ENCODE measurements around the gene TFAP2B.

The TFAP2B gene

GRCh38 chr6:50791900-50792508, 26.7 kb upstream of the TFAP2B start:
- H3K14ac ChIP-seq (ENCODE audit: low read length in 2 of 2): no peak overlapping the region
- H3K18ac ChIP-seq (ENCODE audit: low read depth in 1 of 2, low read length in 2 of 2): no peak overlapping the region
- H2BK12ac ChIP-seq (ENCODE audit: low read length in 2 of 2): no peak overlapping the region
- WGBS: 22% methylated on average over 1 of the region's 3 CpGs
- H3K4me2 ChIP-seq (ENCODE audit: low read length, poor library complexity, severe bottlenecking): no peak overlapping the region
- no peaks in the 10 kb centered on the region for H3K4me1 ChIP-seq (ENCODE audit: control insufficient read depth, insufficient read depth, low read depth, low read length)
- no peak overlapping the region for H3K4ac ChIP-seq (ENCODE audit: low read depth in 1 of 2, low read length in 2 of 2)
- H3K9me3 ChIP-seq (ENCODE audit: control insufficient read depth, low read length): no peaks in the 10 kb centered on the region
- no peak overlapping the region for H2AK5ac ChIP-seq (ENCODE audit: low read length, severe bottlenecking)
- no peak overlapping the region for H4K8ac ChIP-seq (ENCODE audit: low read length)
- H2BK15ac ChIP-seq (ENCODE audit: low read depth, poor library complexity, severe bottlenecking): no peak overlapping the region
- no peak overlapping the region for H2BK120ac ChIP-seq (ENCODE audit: low read depth, low read length)
- H2AFZ ChIP-seq (ENCODE audit: low read depth, low read length): no peak overlapping the region
- H3K27me3 ChIP-seq (ENCODE audit: control insufficient read depth in 1 of 2, insufficient read depth in 1 of 2, low read length in 2 of 2): peaks cover 4% of the 10 kb centered on the region in 2 experiments
- H3K27ac ChIP-seq (ENCODE audit: low read length, poor library complexity, severe bottlenecking): no peak overlapping the region
- H3K4me3 ChIP-seq (ENCODE audit: insufficient read depth in 1 of 2, low read depth in 1 of 2, low read length in 2 of 2): no peak overlapping the region
- H3K79me1 ChIP-seq (replicated peaks; ENCODE audit: low read length, poor library complexity, severe bottlenecking): no peaks in the 10 kb centered on the region
- H2BK5ac ChIP-seq (ENCODE audit: low read depth, low read length, poor library complexity, severe bottlenecking): no peak overlapping the region
- H3K36me3 ChIP-seq (ENCODE audit: control insufficient read depth in 1 of 2, insufficient read depth in 2 of 2, low read depth in 1 of 2, low read length in 2 of 2): no peaks in the 10 kb centered on the region
- no peak overlapping the region for H3K23ac ChIP-seq (ENCODE audit: low read length in 2 of 2)
- H4K91ac ChIP-seq (ENCODE audit: low read length): no peak overlapping the region
- no peak overlapping the region for H3K9ac ChIP-seq (ENCODE audit: low read length)
- peak; percentile 24 for DNase-seq

GRCh38 chr6:50792771-50793170, 25.9 kb upstream of the TFAP2B start:
- H3K9me3 ChIP-seq (ENCODE audit: control insufficient read depth, low read length): no peaks in the 10 kb centered on the region
- no peak overlapping the region for H2BK5ac ChIP-seq (ENCODE audit: low read depth, low read length, poor library complexity, severe bottlenecking)
- H3K4me2 ChIP-seq (ENCODE audit: low read length, poor library complexity, severe bottlenecking): no peak overlapping the region
- no peaks in the 10 kb centered on the region for H3K4me1 ChIP-seq (ENCODE audit: control insufficient read depth, insufficient read depth, low read depth, low read length)
- H2BK15ac ChIP-seq (ENCODE audit: low read depth, poor library complexity, severe bottlenecking): no peak overlapping the region
- H3K23ac ChIP-seq (ENCODE audit: low read length in 2 of 2): no peak overlapping the region
- no peak overlapping the region for H3K9ac ChIP-seq (ENCODE audit: low read length)
- WGBS: no CpG with 5 or more reads among the region's 1 CpG
- no peak overlapping the region for H3K4me3 ChIP-seq (ENCODE audit: insufficient read depth in 1 of 2, low read depth in 1 of 2, low read length in 2 of 2)
- H4K8ac ChIP-seq (ENCODE audit: low read length): no peak overlapping the region
- H3K14ac ChIP-seq (ENCODE audit: low read length in 2 of 2): no peak overlapping the region
- H3K36me3 ChIP-seq (ENCODE audit: control insufficient read depth in 1 of 2, insufficient read depth in 2 of 2, low read depth in 1 of 2, low read length in 2 of 2): no peaks in the 10 kb centered on the region
- H3K27ac ChIP-seq (ENCODE audit: low read length, poor library complexity, severe bottlenecking): no peak overlapping the region
- DNase-seq: no peak
- no peak overlapping the region for H2BK12ac ChIP-seq (ENCODE audit: low read length in 2 of 2)
- H3K18ac ChIP-seq (ENCODE audit: low read depth in 1 of 2, low read length in 2 of 2): no peak overlapping the region
- peaks cover 4% of the 10 kb centered on the region in 2 experiments for H3K27me3 ChIP-seq (ENCODE audit: control insufficient read depth in 1 of 2, insufficient read depth in 1 of 2, low read length in 2 of 2)
- no peak overlapping the region for H3K4ac ChIP-seq (ENCODE audit: low read depth in 1 of 2, low read length in 2 of 2)
- H3K79me1 ChIP-seq (replicated peaks; ENCODE audit: low read length, poor library complexity, severe bottlenecking): no peaks in the 10 kb centered on the region
- no peak overlapping the region for H2AFZ ChIP-seq (ENCODE audit: low read depth, low read length)
- H2BK120ac ChIP-seq (ENCODE audit: low read depth, low read length): no peak overlapping the region
- no peak overlapping the region for H2AK5ac ChIP-seq (ENCODE audit: low read length, severe bottlenecking)
- no peak overlapping the region for H4K91ac ChIP-seq (ENCODE audit: low read length)

GRCh38 chr6:50795574-50795973, 23.1 kb upstream of the TFAP2B start:
- Histone ChIP-seq H3K79me1 (replicated peaks; ENCODE audit: low read length, poor library complexity, severe bottlenecking) (no peaks in the 10 kb centered on the region), H4K8ac (ENCODE audit: low read length) (no peak overlapping the region), H4K91ac (ENCODE audit: low read length) (no peak overlapping the region), H3K4me3 (ENCODE audit: insufficient read depth in 1 of 2, low read depth in 1 of 2, low read length in 2 of 2) (no peak overlapping the region), H2AK5ac (ENCODE audit: low read length, severe bottlenecking) (no peak overlapping the region), H3K18ac (ENCODE audit: low read depth in 1 of 2, low read length in 2 of 2) (no peak overlapping the region), H3K14ac (ENCODE audit: low read length in 2 of 2) (no peak overlapping the region), H2BK120ac (ENCODE audit: low read depth, low read length) (no peak overlapping the region), H3K9me3 (ENCODE audit: control insufficient read depth, low read length) (no peaks in the 10 kb centered on the region), H2BK5ac (ENCODE audit: low read depth, low read length, poor library complexity, severe bottlenecking) (no peak overlapping the region), H3K27me3 (ENCODE audit: control insufficient read depth in 1 of 2, insufficient read depth in 1 of 2, low read length in 2 of 2) (peaks cover 0 to 4% of the 10 kb centered on the region in 2 experiments), H2AFZ (ENCODE audit: low read depth, low read length) (no peak overlapping the region), H3K4me2 (ENCODE audit: low read length, poor library complexity, severe bottlenecking) (no peak overlapping the region), H3K36me3 (ENCODE audit: control insufficient read depth in 1 of 2, insufficient read depth in 2 of 2, low read depth in 1 of 2, low read length in 2 of 2) (no peaks in the 10 kb centered on the region), H3K23ac (ENCODE audit: low read length in 2 of 2) (no peak overlapping the region), H3K4ac (ENCODE audit: low read depth in 1 of 2, low read length in 2 of 2) (no peak overlapping the region), H2BK12ac (ENCODE audit: low read length in 2 of 2) (no peak overlapping the region), H2BK15ac (ENCODE audit: low read depth, poor library complexity, severe bottlenecking) (no peak overlapping the region), H3K27ac (ENCODE audit: low read length, poor library complexity, severe bottlenecking) (no peak overlapping the region), H3K4me1 (ENCODE audit: control insufficient read depth, insufficient read depth, low read depth, low read length) (no peaks in the 10 kb centered on the region), H3K9ac (ENCODE audit: low read length) (no peak overlapping the region)
- 39% methylated on average over 4 of the region's 5 CpGs for WGBS
- no peak for DNase-seq

GRCh38 chr6:50804283-50804682, 14.4 kb upstream of the TFAP2B start:
- no peak overlapping the region for H2BK120ac ChIP-seq (ENCODE audit: low read depth, low read length)
- no peaks in the 10 kb centered on the region for H3K9me3 ChIP-seq (ENCODE audit: control insufficient read depth, low read length)
- no peaks in the 10 kb centered on the region for H3K36me3 ChIP-seq (ENCODE audit: control insufficient read depth in 1 of 2, insufficient read depth in 2 of 2, low read depth in 1 of 2, low read length in 2 of 2)
- no peak overlapping the region for H3K4me2 ChIP-seq (ENCODE audit: low read length, poor library complexity, severe bottlenecking)
- DNase-seq: no peak
- no peaks in the 10 kb centered on the region for H3K27me3 ChIP-seq (ENCODE audit: control insufficient read depth in 1 of 2, insufficient read depth in 1 of 2, low read length in 2 of 2)
- no peak overlapping the region for H3K14ac ChIP-seq (ENCODE audit: low read length in 2 of 2)
- no peak overlapping the region for H3K27ac ChIP-seq (ENCODE audit: low read length, poor library complexity, severe bottlenecking)
- H3K18ac ChIP-seq (ENCODE audit: low read depth in 1 of 2, low read length in 2 of 2): no peak overlapping the region
- no peak overlapping the region for H3K4me3 ChIP-seq (ENCODE audit: insufficient read depth in 1 of 2, low read depth in 1 of 2, low read length in 2 of 2)
- no peak overlapping the region for H4K91ac ChIP-seq (ENCODE audit: low read length)
- H2AK5ac ChIP-seq (ENCODE audit: low read length, severe bottlenecking): no peak overlapping the region
- no peak overlapping the region for H2AFZ ChIP-seq (ENCODE audit: low read depth, low read length)
- H2BK5ac ChIP-seq (ENCODE audit: low read depth, low read length, poor library complexity, severe bottlenecking): no peak overlapping the region
- no peak overlapping the region for H3K23ac ChIP-seq (ENCODE audit: low read length in 2 of 2)
- no peaks in the 10 kb centered on the region for H3K79me1 ChIP-seq (replicated peaks; ENCODE audit: low read length, poor library complexity, severe bottlenecking)
- H3K4me1 ChIP-seq (ENCODE audit: control insufficient read depth, insufficient read depth, low read depth, low read length): no peaks in the 10 kb centered on the region
- H4K8ac ChIP-seq (ENCODE audit: low read length): no peak overlapping the region
- no peak overlapping the region for H3K9ac ChIP-seq (ENCODE audit: low read length)
- H3K4ac ChIP-seq (ENCODE audit: low read depth in 1 of 2, low read length in 2 of 2): no peak overlapping the region
- H2BK15ac ChIP-seq (ENCODE audit: low read depth, poor library complexity, severe bottlenecking): no peak overlapping the region
- H2BK12ac ChIP-seq (ENCODE audit: low read length in 2 of 2): no peak overlapping the region
